HG03095 (cell line): ENCODE measurements around the gene MAGOHB.

Source experiments
- ATAC-seq: cut with Tn5 transposase; IDR thresholded peaks from one replicate; pipeline ENCODE4 v1.9.1; 2021; ENCODE audit warnings: moderate library complexity; ENCODE audit not compliant: unreplicated experiment

Gene MAGOHB

GRCh38 chr12:10557329-10557728 is 56.1 kb downstream of the MAGOHB start:
- ATAC-seq: peak; percentile 21

GRCh38 chr12:10554756-10555481 is 58.5 kb downstream of the MAGOHB start:
- no peak for ATAC-seq

GRCh38 chr12:10554228-10554755 is 59.1 kb downstream of the MAGOHB start:
- ATAC-seq: no peak
